HG02571 (cell line): ENCODE data around the gene PM20D2.

Experiments used
- ATAC-seq: cut with Tn5 transposase; IDR thresholded peaks from one replicate; pipeline ENCODE4 v1.9.1; 2021; ENCODE audit warnings: mild to moderate bottlenecking, moderate library complexity; ENCODE audit not compliant: unreplicated experiment

The PM20D2 gene

DNA sequence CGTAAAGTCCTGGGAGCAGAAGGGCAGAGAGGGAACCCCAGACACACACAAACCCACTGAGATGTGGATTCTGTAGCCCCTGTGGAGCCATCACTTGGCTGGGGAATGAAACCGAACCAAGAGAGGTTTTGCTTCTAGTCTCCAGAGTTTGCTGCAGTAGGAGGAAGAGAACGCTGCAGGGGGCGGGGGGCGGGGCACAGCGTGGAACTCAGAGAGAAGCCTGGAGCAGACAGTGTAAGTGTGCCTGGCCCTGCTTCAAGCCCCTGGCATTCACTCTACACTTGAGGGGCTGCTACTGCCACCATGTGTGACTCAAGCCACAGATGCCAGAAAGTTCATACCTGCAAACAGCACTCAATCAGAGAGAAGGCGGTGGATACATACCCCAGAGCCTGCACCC, 52.4 kb downstream of the PM20D2 start:
- ATAC-seq = no peak

- ATAC-seq = no peak
Observed at GRCh38 chr6:89199579-89199978, 53.7 kb downstream of the PM20D2 start.

GRCh38 chr6:89200706-89201215, 54.9 kb downstream of the PM20D2 start:
- no peak for ATAC-seq

DNA sequence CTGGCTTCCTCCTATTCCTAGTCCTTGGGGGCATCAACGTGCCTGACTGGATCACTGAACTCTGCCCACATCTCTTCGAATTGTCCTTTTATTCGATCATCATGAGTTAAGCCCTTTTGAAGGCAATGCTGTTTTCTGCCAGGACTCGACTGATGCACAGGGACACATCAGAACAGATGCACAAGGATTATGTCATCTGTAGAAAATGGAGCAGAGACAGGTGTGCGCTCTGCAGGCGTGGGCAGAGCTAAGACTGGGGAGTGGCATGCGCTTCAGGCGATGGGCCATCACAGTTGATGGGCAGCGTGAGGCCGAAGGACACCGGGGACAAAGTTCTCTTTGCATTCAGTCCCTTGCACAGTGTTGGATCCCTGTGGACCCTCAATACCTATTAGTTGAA, 58.2 kb downstream of the PM20D2 start:
- ATAC-seq = no peak

GRCh38 chr6:89205819-89206218, 60.0 kb downstream of the PM20D2 start:
- ATAC-seq = no peak

GRCh38 chr6:89208551-89208950, 62.7 kb downstream of the PM20D2 start:
- no peak for ATAC-seq

- ATAC-seq = no peak
Observed at GRCh38 chr6:89209457-89209856, 63.6 kb downstream of the PM20D2 start.

DNA sequence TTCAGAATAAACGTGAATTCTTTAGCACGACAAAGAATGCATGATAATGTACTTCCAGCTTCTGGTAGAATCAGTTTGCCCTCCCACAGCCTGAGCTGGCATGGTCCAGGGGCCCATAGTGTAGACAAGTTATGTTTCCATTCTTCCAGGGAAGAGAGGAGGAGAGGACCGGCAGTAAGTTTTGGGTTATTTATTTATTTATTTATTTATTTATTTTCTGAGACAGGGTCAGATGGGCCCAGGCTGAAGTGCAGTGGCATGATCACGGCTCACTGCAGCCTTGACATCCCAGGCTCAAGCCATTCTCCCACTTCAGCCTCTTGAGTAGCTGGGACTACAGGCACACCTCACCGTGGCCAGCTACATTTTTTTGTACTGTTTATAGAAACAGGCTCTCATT, 66.6 kb downstream of the PM20D2 start:
- ATAC-seq = no peak

GRCh38 chr6:89214197-89214596, 68.3 kb downstream of the PM20D2 start:
- ATAC-seq = no peak
